Thoracic aorta (tissue), 2 donors: ENCODE results near the gene NLRX1. TPM values are rescaled to one million over a fixed set of nuclear protein-coding genes. Genes with fewer than 3 reads are reported as not detected.

ENCODE experiments used
- ATAC-seq: fragments of 150-250 bp; one replicate; pipeline ENCODE4 v1.8.0; 2017; ENCODE audit warnings: low read depth; ENCODE audit not compliant: insufficient number of reproducible peaks, low FRiP score
- DNase-seq: peaks from one replicate; pipeline ENCODE4 v3.0.0-alpha.2; 2020; ENCODE audit warnings: low spot score
- H3K27ac ChIP-seq, 2 donors: fragments of 200-600 bp; sonication (generic); 1 replicate in 1 of 2; 2 replicates in 1 of 2; pipeline ENCODE4 v1.5.1; 2016; ENCODE audit warnings: mild to moderate bottlenecking in 2 of 2, moderate library complexity in 2 of 2
- H3K27me3 ChIP-seq: fragments of 200-600 bp; sonication (generic); replicated peaks from 2 replicates; pipeline ENCODE4 v1.6.0; 2016; ENCODE audit warnings: mild to moderate bottlenecking; ENCODE audit not compliant: insufficient read depth
- H3K36me3 ChIP-seq: fragments of 200-600 bp; sonication (generic); one replicate; pipeline ENCODE4 v1.5.1; 2016
- H3K4me1 ChIP-seq, 2 donors: fragments of 200-600 bp; sonication (generic); 1 replicate in 1 of 2; 2 replicates in 1 of 2; pipeline versions ENCODE4 v1.5.1 to v1.6.0; 2016; ENCODE audit warnings: low read depth in 2 of 2, mild to moderate bottlenecking in 1 of 2; ENCODE audit not compliant: control insufficient read depth in 1 of 2
- H3K4me3 ChIP-seq: fragments of 200-600 bp; sonication (generic); 2 replicates; pipeline ENCODE4 v1.5.1; 2016; ENCODE audit warnings: mild to moderate bottlenecking
- H3K9me3 ChIP-seq: fragments of 200-600 bp; sonication (generic); 2 replicates; pipeline ENCODE4 v1.5.1; 2016
- total RNA-seq, 2 donors: library from RNA; depleted of rRNA; stranded (reverse); fragments of >200 nt; gene quantifications; one replicate each; pipeline versions ENCODE4 v1.1.0 to v1.2.3, GENCODE V29; 2016
- TF ChIP-seq, protein P1 (sequence below): fragments of 200-600 bp; sonication (generic); IDR thresholded peaks from one replicate; pipeline ENCODE4 v1.5.1; 2019; ENCODE audit warnings: antibody characterized with exemption

NLRX1 gene
- total RNA-seq, 2 donors from 2014 or later, result 18.9 to 20.2 TPM

DNA sequence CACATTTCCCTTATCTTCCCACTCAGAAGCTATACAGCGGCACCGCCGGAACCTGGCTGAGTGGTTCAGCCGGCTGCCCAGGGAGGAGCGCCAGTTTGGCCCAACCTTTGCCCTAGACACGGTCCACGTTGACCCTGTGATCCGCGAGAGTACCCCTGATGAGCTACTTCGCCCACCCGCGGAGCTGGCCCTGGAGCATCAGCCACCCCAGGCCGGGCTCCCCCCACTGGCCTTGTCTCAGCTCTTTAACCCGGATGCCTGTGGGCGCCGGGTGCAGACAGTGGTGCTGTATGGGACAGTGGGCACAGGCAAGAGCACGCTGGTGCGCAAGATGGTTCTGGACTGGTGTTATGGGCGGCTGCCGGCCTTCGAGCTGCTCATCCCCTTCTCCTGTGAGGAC is 4.9 kb downstream of the NLRX1 start:
- TF ChIP-seq, protein P1, sequence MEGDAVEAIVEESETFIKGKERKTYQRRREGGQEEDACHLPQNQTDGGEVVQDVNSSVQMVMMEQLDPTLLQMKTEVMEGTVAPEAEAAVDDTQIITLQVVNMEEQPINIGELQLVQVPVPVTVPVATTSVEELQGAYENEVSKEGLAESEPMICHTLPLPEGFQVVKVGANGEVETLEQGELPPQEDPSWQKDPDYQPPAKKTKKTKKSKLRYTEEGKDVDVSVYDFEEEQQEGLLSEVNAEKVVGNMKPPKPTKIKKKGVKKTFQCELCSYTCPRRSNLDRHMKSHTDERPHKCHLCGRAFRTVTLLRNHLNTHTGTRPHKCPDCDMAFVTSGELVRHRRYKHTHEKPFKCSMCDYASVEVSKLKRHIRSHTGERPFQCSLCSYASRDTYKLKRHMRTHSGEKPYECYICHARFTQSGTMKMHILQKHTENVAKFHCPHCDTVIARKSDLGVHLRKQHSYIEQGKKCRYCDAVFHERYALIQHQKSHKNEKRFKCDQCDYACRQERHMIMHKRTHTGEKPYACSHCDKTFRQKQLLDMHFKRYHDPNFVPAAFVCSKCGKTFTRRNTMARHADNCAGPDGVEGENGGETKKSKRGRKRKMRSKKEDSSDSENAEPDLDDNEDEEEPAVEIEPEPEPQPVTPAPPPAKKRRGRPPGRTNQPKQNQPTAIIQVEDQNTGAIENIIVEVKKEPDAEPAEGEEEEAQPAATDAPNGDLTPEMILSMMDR, result no peak
- ATAC-seq (no peak), DNase-seq (no peak)
- H3K27ac ChIP-seq, result no peak overlapping the region
- peaks cover 34% of the 10 kb centered on the region for H3K36me3 ChIP-seq
- H3K4me1 ChIP-seq, result peaks cover 3 to 10% of the 10 kb centered on the region in 2 donors
- H3K27me3 ChIP-seq, result no peaks in the 10 kb centered on the region
- H3K4me3 ChIP-seq, result no peak overlapping the region
- no peaks in the 10 kb centered on the region for H3K9me3 ChIP-seq

DNA sequence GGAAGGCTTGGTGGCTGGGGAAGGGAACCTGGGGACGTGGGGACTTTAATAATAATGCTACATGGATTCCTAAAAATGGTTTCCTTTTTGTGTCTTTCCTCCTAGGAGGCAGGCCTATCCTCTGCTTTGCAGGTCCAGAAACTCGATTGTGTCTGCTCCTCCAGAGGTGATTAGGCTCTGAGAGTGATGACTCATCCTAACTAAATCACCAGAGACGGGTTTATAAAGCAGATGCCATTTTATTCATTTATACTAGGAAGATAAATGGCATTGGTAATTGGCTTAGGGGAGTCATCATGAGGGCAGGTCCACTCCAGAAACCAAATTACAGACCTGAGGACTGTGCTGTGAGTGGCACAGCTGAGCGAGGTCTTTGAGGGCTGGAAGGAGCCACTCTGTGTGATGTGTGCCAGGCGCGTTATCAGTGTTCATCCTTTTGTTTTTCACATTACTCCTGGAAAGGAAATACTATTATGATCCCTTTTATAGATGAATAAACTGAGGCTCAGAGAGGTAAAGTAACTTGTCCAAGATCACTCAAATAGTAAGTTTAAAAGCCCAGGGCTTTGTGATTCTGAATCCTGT is 7.1 kb downstream of the NLRX1 start:
- Histone ChIP-seq H3K4me3 (no peak overlapping the region), H3K27me3 (no peaks in the 10 kb centered on the region), H3K4me1 (peaks cover 0 to 3% of the 10 kb centered on the region in 2 donors), H3K9me3 (no peaks in the 10 kb centered on the region), H3K36me3 (peaks cover 41% of the 10 kb centered on the region), H3K27ac (no peak overlapping the region)
- ATAC-seq (no peak), DNase-seq (no peak)
- TF ChIP-seq, protein P1, result no peak

DNA sequence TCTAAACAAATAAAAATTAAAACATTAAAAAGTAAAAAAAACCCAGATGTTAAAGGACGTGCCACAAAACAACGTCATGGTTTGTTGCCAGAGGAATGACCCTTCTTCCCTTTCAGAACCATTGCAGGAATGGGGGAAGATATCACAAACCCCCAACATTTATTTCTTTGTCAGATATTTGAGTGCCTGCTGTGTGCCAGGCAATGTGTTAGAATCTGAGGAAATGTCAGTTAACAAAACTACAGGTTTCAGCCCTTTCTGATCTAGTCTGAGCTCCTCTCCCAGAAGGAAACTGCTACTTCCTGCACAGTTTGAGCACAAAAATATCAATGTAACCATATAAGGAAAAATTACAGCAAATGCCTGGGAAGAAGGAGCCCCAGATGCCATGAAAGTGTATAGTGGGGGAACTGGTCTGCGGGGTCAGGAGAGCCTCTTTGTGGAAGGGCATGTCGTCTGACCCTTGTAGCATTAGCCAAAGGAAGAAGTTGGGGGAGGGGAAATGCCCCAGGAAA is 9.7 kb downstream of the NLRX1 start:
- Histone ChIP-seq H3K36me3 (peaks cover 44% of the 10 kb centered on the region), H3K4me3 (no peak overlapping the region), H3K4me1 (peaks cover 0 to 3% of the 10 kb centered on the region in 2 donors), H3K9me3 (no peaks in the 10 kb centered on the region), H3K27me3 (no peaks in the 10 kb centered on the region), H3K27ac (no peak overlapping the region)
- ATAC-seq (no peak), DNase-seq (no peak)
- TF ChIP-seq, protein P1, result no peak

DNA sequence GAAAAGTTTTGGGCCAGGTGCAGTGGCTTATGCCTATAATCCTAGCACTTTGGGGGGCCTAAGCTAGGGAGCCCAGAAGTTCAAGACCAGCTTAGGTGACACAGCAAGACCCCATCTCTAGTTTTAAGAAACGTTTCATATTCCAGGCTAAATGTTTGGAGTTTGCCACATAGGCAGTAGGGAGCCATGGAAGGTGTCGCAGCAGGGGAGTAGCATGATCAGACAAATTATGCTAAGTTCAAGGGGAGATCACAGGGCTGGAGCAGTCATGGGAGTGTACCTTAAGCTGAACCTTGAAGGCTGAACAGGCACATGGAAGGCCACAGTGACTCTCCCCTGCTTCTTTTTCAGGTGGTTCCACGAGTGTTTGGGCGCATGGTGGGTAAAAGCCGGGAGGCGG is 10.8 kb downstream of the NLRX1 start:
- Histone ChIP-seq H3K36me3 (peaks cover 41% of the 10 kb centered on the region), H3K9me3 (no peaks in the 10 kb centered on the region), H3K27ac (no peak overlapping the region), H3K27me3 (no peaks in the 10 kb centered on the region), H3K4me3 (no peak overlapping the region), H3K4me1 (peaks cover 0 to 3% of the 10 kb centered on the region in 2 donors)
- no peak for ATAC-seq
- no peak for DNase-seq
- TF ChIP-seq, protein P1, result no peak

DNA sequence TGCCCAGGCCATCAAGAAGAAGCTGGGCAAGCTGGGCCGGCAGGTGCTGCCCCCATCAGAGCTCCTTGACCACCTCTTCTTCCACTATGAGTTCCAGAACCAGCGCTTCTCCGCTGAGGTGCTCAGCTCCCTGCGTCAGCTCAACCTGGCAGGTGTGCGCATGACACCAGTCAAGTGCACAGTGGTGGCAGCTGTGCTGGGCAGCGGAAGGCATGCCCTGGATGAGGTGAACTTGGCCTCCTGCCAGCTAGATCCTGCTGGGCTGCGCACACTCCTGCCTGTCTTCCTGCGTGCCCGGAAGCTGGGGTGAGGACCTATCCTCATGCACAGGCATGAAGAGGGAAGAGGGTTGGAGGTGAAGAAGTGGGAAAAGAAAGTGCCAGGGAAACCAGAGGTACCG is 11.5 kb downstream of the NLRX1 start:
- H3K27ac ChIP-seq, result no peak overlapping the region
- H3K36me3 ChIP-seq, result peaks cover 34% of the 10 kb centered on the region
- H3K9me3 ChIP-seq, result no peaks in the 10 kb centered on the region
- DNase-seq, result no peak
- no peak overlapping the region for H3K4me3 ChIP-seq
- no peaks in the 10 kb centered on the region for H3K27me3 ChIP-seq
- TF ChIP-seq, protein P1, result no peak
- H3K4me1 ChIP-seq, result peaks cover 0 to 3% of the 10 kb centered on the region in 2 donors
- ATAC-seq, result no peak
